Measurements from ENCODE around the gene GOLGA8Q.
"Not testable (repeated sequence)": the region's sequence is repeated elsewhere in the genome, so short reads cannot be mapped to it uniquely, and the experiment has no call there.

The GOLGA8Q gene

GRCh38 chr15:30551750-30552149, at the start of gene GOLGA8Q:
Gene GOLGA8Q, plus strand, starts transcription at chr15:30552050. Its CDS starts 28 bp downstream, at chr15:30552078.
- DNase-seq, result not testable (repeated sequence)

DNA sequence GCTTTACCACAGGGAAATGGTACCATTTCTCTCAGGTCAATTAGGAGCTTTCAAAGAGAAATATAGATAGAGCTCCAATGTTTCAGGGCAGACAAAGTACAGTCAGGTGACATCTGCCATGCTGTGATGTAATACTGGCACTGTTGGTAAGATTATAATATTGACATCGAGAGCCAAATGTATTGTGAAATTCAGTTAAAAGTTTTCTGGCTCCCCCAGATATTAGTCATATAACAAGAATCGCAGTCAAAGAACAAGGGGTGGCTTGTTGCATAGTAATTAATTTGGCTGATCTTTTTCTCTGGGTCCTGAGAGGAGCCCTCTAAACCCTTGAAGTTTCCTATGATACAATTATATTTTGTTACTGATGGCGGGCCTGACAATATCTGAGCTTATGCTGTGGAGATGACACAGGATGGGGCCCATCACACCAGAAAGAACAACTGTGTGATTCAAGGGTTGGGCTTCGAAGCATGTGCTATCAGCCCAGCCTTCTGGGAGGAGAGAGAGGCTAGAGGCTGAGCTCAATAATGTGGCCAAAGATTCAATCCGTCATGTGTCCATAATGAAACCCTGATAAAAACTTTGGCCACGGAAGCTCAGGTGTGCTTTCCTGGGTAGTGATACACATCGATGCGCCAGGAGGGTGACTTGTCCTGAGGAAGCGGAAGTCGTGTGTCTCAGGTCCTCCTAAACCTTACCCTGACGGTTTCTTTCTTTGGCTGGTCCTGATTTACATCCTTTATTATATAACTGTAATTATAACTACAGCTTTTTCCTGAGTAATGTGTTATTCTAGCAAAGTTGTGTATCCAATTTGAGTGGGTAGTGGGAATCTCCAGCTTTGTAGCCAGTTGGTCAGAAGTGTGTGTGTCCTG, 48.7 kb upstream of the GOLGA8Q start:
- DNase-seq, result not testable (repeated sequence)

- DNase-seq, result not testable (repeated sequence)
Observed at GRCh38 chr15:30504162-30504843, 47.5 kb upstream of the GOLGA8Q start.

- DNase-seq, result not testable (repeated sequence)
Observed at GRCh38 chr15:30514545-30514944, 37.3 kb upstream of the GOLGA8Q start.

DNA sequence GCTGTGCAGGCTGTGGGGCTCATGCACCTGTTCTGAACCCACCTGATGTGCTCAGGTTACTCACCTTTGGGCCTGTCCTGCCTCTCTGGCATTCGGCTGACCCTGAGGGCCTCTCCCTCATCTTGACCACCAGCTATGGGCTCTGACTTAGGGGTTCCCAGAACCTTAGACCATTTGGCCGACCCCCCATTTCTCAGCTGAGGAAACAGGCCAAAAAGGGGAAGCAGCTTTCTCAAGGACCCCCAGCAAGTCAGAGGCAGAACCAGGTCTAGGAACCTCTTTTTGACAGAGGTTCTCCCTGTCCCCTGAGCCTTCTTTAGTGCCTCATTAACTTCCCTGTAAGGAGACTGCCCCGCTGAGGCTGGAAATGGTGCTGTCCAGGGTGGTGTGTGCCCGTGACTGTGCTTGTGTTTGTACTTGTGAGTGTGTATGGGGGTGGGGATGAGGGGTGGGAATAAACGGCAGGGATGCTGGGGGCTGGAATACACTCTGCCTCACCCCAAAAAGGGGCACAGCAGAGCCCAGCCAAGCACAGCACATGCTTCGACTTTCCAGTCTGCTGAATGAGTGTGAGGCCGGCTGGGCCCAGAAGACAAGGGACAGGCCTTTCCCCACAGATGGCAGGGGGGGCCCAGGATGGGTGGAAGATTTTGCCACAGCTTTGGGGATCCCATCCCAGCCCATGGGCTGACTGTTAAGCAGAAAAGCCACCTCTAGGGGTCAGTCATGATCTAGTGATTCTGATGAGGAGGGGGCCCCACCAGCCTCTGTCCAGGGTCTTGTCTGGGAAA, 28.2 kb upstream of the GOLGA8Q start:
- DNase-seq, result not testable (repeated sequence)

DNA sequence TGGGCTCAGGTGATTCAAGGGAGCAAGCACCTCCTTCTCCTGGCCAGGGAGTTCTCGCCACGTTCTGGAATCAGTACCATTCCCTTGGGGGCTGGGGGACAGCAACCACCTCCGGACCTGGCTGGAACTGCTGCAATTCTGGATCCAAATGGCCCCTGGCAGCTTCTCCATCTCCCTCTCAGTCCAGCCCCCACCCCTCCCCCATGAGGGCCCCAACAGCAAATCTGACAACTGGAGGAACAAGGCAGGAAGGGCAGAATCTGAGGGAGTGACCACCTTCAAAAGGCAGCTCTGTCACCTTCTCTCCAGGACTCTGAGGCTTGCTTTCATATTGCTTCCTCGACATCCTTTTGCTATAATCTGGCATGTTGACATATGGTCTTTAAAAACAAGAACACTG, 25.9 kb upstream of the GOLGA8Q start:
- DNase-seq, result not testable (repeated sequence)

DNA sequence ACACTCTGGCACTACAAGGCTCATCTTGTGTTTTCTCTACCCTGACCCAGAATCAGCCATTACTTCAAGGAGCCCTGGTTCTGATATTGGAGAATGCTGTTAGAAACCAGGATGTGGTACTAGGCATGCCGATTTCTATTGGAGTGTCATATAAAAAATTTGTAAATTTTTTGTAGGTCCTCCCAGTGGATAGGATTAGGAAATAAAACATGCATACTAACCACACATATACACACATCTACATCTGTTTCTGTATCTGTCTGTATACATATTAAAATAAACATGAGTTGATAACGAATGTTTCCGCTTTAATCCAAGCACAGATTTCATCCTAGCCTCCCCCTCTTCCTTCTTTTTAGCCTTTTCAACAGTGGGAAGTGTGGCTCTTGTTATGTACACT, 22.8 kb upstream of the GOLGA8Q start:
- DNase-seq, result not testable (repeated sequence)

GRCh38 chr15:30566949-30567348, 15.1 kb downstream of the GOLGA8Q start:
- not testable (repeated sequence) for DNase-seq

DNA sequence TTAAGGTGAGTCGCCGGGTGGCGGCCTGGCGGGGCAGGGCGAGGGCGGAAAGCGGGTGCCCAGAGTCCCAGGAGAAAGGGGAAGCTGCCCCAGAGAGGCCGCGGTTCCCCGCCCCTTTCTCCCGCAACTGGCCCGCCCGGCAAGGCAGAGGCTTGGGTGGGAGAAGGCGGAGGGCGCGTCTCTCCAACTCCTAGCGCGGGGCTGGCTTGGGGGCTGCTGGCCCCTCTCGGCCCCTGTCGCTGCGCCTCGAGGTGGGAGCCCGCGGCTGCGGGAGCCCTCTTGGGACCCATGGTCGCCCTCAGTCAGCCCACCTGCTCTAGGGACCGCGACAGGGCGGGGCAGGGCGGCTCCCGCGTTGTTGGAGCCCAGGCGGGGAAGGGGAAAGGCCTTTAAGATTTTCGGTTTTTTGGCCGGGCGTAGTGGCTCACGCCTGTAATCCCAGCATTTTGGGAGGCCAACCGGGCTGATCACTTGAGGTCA, 21.2 kb downstream of the GOLGA8Q start:
- DNase-seq, result not testable (repeated sequence)

DNA sequence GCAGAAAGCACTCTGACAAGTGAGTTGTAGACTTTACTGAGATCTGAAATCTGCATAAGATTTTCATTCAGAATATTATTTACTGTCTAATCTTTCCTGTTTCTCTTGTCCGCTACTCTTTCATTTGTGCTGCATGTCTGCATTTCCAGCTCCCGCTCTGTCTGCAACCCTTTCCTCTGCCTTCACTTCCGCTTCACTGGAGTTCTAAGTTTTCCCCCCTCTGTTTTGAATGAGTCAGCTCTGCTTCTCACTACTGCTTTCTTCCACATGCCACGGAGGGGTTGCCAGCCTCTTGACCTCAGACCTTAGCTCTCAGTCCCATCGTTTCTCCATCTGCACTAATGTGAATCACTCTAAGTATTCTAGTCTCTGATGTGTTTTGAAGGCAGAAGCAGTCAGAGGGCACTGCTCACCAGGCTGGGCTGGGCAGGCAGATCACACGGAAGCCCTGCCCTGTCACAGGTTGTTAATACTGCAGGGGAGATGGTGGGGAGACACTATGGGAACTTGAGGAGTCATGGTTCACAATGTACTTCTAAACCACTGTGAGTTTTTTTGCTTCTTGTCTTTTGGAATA, 27.6 kb downstream of the GOLGA8Q start:
- not testable (repeated sequence) for DNase-seq

GRCh38 chr15:30580716-30581115, 28.9 kb downstream of the GOLGA8Q start:
- DNase-seq, result not testable (repeated sequence)

GRCh38 chr15:30598953-30599352, 47.1 kb downstream of the GOLGA8Q start:
- DNase-seq, result not testable (repeated sequence)

GRCh38 chr15:30603796-30604195, 51.9 kb downstream of the GOLGA8Q start, which contains the start of gene GOLGA8H:
Gene GOLGA8H, plus strand, starts transcription at chr15:30604028. Its CDS starts 98 bp downstream, at chr15:30604126.
- DNase-seq, result not testable (repeated sequence)

All from DMS 273 treated with DMSO at 0.1 percent for 48 hours (cell line).